UCSD-AML1 (cell line): ENCODE measurements around the gene TGFBR2.

Source experiments
- DNase-seq: peaks from one replicate; lab custom pipeline; 2025; ENCODE audit not compliant: unreplicated experiment; lab: John Stamatoyannopoulos, UW

The TGFBR2 gene

GRCh38 chr3:30600572-30600971 is 5.8 kb upstream of the TGFBR2 start:
- no peak for DNase-seq

- no peak for DNase-seq
Observed at GRCh38 chr3:30602946-30603345, 3.5 kb upstream of the TGFBR2 start.

GRCh38 chr3:30604093-30604492 is 2.3 kb upstream of the TGFBR2 start:
- DNase-seq = no peak

- DNase-seq = no peak
Observed at GRCh38 chr3:30604558-30604957, 1.8 kb upstream of the TGFBR2 start.

- DNase-seq = peak; percentile 15
Observed at GRCh38 chr3:30605005-30605404, 1.4 kb upstream of the TGFBR2 start.

- DNase-seq = no peak
Observed at GRCh38 chr3:30605706-30606300, 598 bp upstream of the TGFBR2 start.

- peak; percentile 75 for DNase-seq
Observed at GRCh38 chr3:30607032-30607833, 832 bp downstream of the TGFBR2 start.

GRCh38 chr3:30608598-30608947 is 2.2 kb downstream of the TGFBR2 start:
- DNase-seq = no peak

GRCh38 chr3:30609930-30610701 is 3.7 kb downstream of the TGFBR2 start:
- DNase-seq = no peak

- DNase-seq = no peak
Observed at GRCh38 chr3:30610702-30611368, 4.4 kb downstream of the TGFBR2 start.

GRCh38 chr3:30611613-30612436 is 5.4 kb downstream of the TGFBR2 start:
- DNase-seq = no peak

GRCh38 chr3:30612437-30613132 is 6.2 kb downstream of the TGFBR2 start:
- DNase-seq = no peak

- no peak for DNase-seq
Observed at GRCh38 chr3:30613133-30613825, 6.9 kb downstream of the TGFBR2 start.

- DNase-seq = no peak
Observed at GRCh38 chr3:30614373-30614772, 8.0 kb downstream of the TGFBR2 start.

- no peak for DNase-seq
Observed at GRCh38 chr3:30614943-30615342, 8.5 kb downstream of the TGFBR2 start.

- no peak for DNase-seq
Observed at GRCh38 chr3:30615615-30616346, 9.4 kb downstream of the TGFBR2 start.

GRCh38 chr3:30616347-30617027 is 10.1 kb downstream of the TGFBR2 start:
- no peak for DNase-seq

- no peak for DNase-seq
Observed at GRCh38 chr3:30617069-30617468, 10.7 kb downstream of the TGFBR2 start.
